ENCODE results near the gene MAN2A2. TPM values are rescaled to one million over a fixed set of nuclear protein-coding genes. Genes with fewer than 3 reads are reported as not detected.

The MAN2A2 gene
- total and polyA plus RNA-seq, 9 of the 15 experiments (the other 6 are each of a cell fraction or from before 2014, with no cell fraction given): 7.3 to 151 (median 43.4) TPM

GRCh38 chr15:90921887-90922286, 18.8 kb downstream of the MAN2A2 start (continued):
- TF ChIP-seq ZNF318 (IDR thresholded peaks at IDR 0.05; ENCODE audit: borderline replicate concordance in 1 of 2, low read depth in 1 of 2): no peak
- no peak for TF ChIP-seq TEAD1 (CRISPR knock-in tag; IDR thresholded peaks at IDR 0.05)
